HG02852 (cell line): Measurements from ENCODE around the gene KCNH3.
"Not testable (repeated sequence)": the region's sequence is repeated elsewhere in the genome, so short reads cannot be mapped to it uniquely, and the experiment has no call there.

Source experiments
- ATAC-seq: cut with Tn5 transposase; IDR thresholded peaks from one replicate; pipeline ENCODE4 v1.9.1; 2021; ENCODE audit warnings: mild to moderate bottlenecking, moderate library complexity; ENCODE audit not compliant: unreplicated experiment

The KCNH3 gene

GRCh38 chr12:49524660-49525324 is 14.0 kb upstream of the KCNH3 start:
- ATAC-seq = no peak

GRCh38 chr12:49525942-49526341 is 12.9 kb upstream of the KCNH3 start:
- no peak for ATAC-seq

GRCh38 chr12:49527361-49528130 is 11.3 kb upstream of the KCNH3 start:
- no peak for ATAC-seq

DNA sequence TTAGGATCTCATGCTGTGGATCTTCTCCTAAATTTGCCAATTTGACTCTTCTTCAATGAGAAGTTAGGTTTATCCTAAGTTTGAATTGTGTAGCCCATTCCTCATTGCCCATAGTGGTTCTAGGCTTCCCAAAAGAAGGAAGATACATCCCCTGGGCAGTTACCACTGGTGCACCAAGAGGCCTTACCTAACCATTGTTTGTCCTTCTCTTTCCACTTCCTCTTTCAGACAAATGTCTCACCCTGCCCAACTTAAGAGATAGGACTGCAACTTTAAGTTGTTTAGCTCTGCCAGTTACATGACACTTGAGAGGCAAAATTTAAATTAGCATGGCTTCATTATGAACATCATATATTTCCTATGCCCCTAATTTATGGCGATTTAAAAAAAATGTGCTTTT is 9.4 kb upstream of the KCNH3 start:
- ATAC-seq = no peak

DNA sequence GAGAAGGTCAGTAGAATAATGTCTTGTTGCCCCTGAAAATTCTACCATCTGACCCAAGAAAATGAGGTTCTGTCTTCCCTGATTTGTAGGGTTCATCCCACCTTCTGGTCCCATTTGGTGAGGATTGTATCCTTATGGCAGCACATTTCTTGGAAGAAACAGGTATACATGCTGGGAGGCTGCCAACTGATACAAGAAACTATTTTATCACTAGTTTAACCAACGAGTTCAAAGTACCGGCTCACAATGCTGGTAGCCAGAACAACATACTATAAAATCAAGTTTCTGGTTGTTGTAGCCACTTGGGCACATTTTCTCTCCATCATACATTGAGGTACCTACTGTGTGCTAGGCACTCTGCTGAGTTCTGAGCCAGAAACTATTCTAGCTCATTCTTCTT is 7.1 kb upstream of the KCNH3 start:
- ATAC-seq = no peak

DNA sequence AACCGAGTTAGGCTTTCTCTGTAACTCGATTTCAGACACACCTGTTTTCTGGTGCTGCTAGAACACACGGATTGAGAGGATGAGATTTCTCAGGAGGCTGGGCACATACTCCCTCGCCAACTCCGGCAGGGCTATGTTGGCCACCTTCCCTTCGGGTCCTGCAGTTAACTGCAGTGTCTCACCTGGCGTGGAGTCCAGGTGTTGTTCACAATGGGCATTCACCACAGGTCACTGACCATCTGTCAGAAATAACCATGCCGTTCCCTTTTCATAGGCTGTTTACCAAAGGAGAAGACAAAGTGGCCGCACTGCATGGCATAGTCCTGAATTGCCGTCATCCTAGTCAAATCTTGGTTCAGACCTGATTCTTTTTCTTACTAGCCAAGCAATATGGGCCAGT is 5.5 kb upstream of the KCNH3 start:
- no peak for ATAC-seq

GRCh38 chr12:49534122-49534521 is 4.7 kb upstream of the KCNH3 start:
- ATAC-seq = not testable (repeated sequence)

DNA sequence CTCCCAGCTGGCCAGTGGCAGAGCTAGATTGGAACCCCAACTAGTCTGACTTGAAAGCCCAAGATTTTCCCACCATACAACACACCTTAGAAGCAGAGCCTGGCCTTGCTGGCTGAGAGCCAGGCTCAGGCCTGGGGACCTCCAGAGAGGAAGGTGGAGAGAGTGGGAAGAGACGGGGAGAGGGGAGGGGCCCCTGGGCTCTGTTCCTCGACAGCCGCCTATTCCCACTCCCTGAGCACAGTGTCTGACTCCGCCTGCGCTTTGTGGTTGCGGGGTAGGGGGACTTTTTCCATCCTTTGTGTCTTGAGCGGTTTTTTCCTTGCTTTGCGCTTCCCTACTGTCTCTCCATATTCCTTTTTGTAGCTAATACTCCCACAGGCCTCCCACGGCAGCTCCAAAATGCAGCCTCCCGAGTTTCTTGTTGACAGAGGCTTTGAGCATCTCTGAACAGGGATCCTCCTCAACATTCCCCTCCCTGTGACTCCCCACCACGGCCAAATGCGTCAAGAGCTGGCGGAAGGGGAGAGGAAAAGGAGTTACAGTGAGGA is 4.0 kb upstream of the KCNH3 start:
- ATAC-seq = no peak

- ATAC-seq = no peak
Measured at GRCh38 chr12:49535921-49536525, 2.8 kb upstream of the KCNH3 start.

- ATAC-seq = no peak
Measured at GRCh38 chr12:49536526-49537071, 2.2 kb upstream of the KCNH3 start.

- ATAC-seq = no peak
Measured at GRCh38 chr12:49537231-49537751, 1.5 kb upstream of the KCNH3 start.

DNA sequence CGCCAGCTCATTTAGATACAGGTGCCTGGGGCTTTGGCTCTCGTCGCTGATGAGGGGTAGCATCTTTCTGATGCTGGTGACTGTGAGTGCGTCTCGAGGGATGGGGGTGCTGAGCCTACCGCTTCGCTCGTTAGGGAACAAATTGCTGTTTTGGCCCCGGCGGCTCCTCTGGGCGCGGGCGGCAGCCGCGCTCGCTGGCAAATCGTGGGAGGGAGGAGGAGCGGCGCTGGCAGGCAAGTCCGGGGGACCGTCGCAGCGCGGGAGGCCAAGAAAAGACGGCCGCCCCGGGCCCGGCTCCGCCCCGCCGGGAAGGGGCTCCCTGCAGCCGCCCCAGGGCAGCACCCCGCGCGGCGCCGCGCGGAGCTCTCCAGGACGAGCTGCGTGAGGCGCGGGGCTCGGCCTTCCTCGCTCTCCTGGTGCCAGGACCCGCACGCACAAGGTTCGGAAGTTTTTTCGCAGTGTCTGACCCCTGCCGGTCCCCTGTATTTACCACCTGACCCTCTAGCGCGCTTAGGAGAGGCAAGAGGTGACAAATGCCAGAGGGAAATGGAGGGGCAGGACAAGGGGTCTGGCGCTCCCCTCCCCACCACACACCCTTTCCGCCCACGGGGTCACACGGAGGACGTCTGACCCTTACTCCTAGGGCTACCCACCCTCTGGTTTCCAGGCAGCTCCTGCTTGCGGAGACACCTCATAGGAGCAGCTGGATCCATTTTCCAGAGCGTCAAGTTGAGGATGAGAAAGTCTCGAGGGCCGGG is 899 bp upstream of the KCNH3 start:
- no peak for ATAC-seq

DNA sequence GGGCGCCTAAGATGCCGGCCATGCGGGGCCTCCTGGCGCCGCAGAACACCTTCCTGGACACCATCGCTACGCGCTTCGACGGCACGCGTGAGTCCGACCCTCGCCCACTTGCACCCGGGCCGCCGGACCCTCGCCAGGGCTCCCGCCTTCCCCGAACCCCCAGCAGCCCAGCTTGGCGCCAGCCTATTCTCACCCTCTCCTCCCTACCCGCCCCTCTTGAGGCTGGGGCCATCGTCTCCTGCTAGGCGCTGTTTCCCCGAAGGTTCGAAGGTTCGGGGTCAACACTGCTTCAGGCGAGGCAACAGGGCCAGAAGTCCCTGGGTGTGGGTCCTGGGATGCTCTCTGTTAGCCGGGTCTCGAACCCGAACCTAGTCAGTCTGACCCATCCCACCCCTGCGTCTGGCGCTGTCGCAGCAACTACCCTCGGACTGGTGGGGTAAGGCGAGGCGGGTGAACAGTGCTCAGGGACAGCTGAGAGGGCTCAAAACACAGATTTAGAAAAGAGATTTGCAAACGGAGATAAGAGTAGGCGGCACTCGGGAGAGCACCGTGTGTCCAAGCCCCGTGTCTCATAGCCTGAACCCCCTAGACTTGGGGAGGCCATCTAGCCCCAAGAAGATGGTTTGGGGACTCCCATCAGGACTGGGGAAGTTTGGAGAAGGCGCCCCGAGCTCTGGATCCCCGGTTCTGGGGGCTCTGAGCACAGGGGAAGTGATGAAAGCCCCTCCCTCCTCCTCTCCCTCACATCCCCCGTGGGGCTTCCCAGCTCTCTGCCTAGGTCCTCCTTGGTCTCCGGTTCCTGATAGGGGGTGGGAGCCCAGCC is 787 bp downstream of the KCNH3 start:
- ATAC-seq = no peak

DNA sequence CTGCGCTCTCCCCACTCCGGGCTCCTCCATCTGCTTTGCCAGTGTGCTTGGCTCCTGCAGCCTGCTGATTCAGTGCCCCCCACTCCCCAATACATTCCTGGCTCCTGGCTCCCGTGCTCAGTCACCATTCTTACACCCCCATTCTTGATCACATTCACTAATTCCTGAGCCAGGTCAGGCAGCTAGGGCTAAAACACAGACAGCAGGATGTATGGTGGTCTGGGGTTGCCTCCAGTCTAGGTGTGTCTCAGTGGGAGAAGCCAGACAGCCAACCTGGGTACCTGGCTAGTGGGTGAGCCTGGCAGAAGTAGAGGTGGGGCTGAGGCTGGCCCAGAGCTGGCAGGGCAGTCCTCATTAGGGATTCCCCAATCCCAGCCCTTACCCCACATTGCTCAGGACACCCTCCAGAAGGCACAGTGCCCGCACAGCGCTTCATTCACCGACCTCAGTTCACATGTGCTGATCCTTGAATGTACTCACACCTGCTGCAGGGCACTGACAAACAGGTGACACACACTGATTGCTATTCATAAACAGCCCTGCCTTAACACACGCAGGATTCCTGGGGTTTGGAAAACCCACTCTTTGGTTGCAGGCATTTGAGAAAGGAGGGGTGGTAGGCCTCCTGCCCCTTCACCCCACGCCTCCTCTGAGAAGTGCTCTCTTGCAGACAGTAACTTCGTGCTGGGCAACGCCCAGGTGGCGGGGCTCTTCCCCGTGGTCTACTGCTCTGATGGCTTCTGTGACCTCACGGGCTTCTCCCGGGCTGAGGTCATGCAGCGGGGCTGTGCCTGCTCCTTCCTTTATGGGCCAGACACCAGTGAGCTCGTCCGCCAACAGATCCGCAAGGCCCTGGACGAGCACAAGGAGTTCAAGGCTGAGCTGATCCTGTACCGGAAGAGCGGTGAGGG is 1.7 kb downstream of the KCNH3 start:
- no peak for ATAC-seq

GRCh38 chr12:49541140-49541861 is 2.5 kb downstream of the KCNH3 start:
- ATAC-seq = no peak

- no peak for ATAC-seq
Measured at GRCh38 chr12:49541911-49542505, 3.2 kb downstream of the KCNH3 start.

- ATAC-seq = no peak
Measured at GRCh38 chr12:49542592-49543160, 3.8 kb downstream of the KCNH3 start.
